ENCODE results near the gene P4HA3. TPM values are rescaled to one million over a fixed set of nuclear protein-coding genes. Genes with fewer than 3 reads are reported as not detected.

The P4HA3 gene
- total RNA-seq, 1 donor from 2014 or later: 0.34 TPM

- H3K4me3 Mint-ChIP-seq: no peak overlapping the region
- no peak overlapping the region for H3K27ac Mint-ChIP-seq
- peaks cover 7% of the 10 kb centered on the region for H3K36me3 Mint-ChIP-seq
- no peak for DNase-seq (ENCODE audit: extremely low spot score, unreplicated experiment)
- no peak for TF ChIP-seq CTCF (conservative IDR thresholded peaks at IDR 0.05)
- H3K9me3 Mint-ChIP-seq: no peaks in the 10 kb centered on the region
- H3K27me3 Mint-ChIP-seq: no peaks in the 10 kb centered on the region
- H3K4me1 Mint-ChIP-seq (ENCODE audit: unreplicated experiment): no peaks in the 10 kb centered on the region
These were observed 77.8 kb downstream of the P4HA3 start for GRCh38 chr11:74233683-74234082.

GRCh38 chr11:74232311-74232950, 79.0 kb downstream of the P4HA3 start:
- Mint-ChIP-seq H3K4me3 (no peak overlapping the region), H3K27me3 (no peaks in the 10 kb centered on the region), H3K4me1 (ENCODE audit: unreplicated experiment) (no peaks in the 10 kb centered on the region), H3K27ac (no peak overlapping the region), H3K36me3 (peaks cover 7% of the 10 kb centered on the region), H3K9me3 (no peaks in the 10 kb centered on the region)
- no peak for DNase-seq (ENCODE audit: extremely low spot score, unreplicated experiment)
- TF ChIP-seq CTCF (conservative IDR thresholded peaks at IDR 0.05): no peak

- DNase-seq (ENCODE audit: extremely low spot score, unreplicated experiment): no peak
- H3K27me3 Mint-ChIP-seq: no peaks in the 10 kb centered on the region
- no peaks in the 10 kb centered on the region for H3K4me1 Mint-ChIP-seq (ENCODE audit: unreplicated experiment)
- no peak overlapping the region for H3K4me3 Mint-ChIP-seq
- H3K9me3 Mint-ChIP-seq: peaks cover 4% of the 10 kb centered on the region
- no peak for TF ChIP-seq CTCF (conservative IDR thresholded peaks at IDR 0.05)
- peaks cover 18% of the 10 kb centered on the region for H3K36me3 Mint-ChIP-seq
- no peak overlapping the region for H3K27ac Mint-ChIP-seq
These were observed 84.5 kb downstream of the P4HA3 start for GRCh38 chr11:74226907-74227306.

GRCh38 chr11:74225565-74225964, 85.9 kb downstream of the P4HA3 start:
- DNase-seq (ENCODE audit: extremely low spot score, unreplicated experiment): no peak
- Mint-ChIP-seq H3K4me3 (no peak overlapping the region), H3K27ac (no peak overlapping the region), H3K4me1 (ENCODE audit: unreplicated experiment) (no peaks in the 10 kb centered on the region), H3K9me3 (peaks cover 5% of the 10 kb centered on the region), H3K36me3 (peaks cover 20% of the 10 kb centered on the region), H3K27me3 (no peaks in the 10 kb centered on the region)
- TF ChIP-seq CTCF (conservative IDR thresholded peaks at IDR 0.05): no peak

- H3K4me1 Mint-ChIP-seq (ENCODE audit: unreplicated experiment): no peaks in the 10 kb centered on the region
- H3K36me3 Mint-ChIP-seq: peaks cover 18% of the 10 kb centered on the region
- H3K9me3 Mint-ChIP-seq: peaks cover 5% of the 10 kb centered on the region
- no peaks in the 10 kb centered on the region for H3K27me3 Mint-ChIP-seq
- DNase-seq (ENCODE audit: extremely low spot score, unreplicated experiment): no peak
- no peak for TF ChIP-seq CTCF (conservative IDR thresholded peaks at IDR 0.05)
- no peak overlapping the region for H3K27ac Mint-ChIP-seq
- no peak overlapping the region for H3K4me3 Mint-ChIP-seq
These were observed 89.6 kb downstream of the P4HA3 start for GRCh38 chr11:74221816-74222215.

GRCh38 chr11:74220376-74220775, 91.1 kb downstream of the P4HA3 start:
- Mint-ChIP-seq H3K27me3 (no peaks in the 10 kb centered on the region), H3K27ac (no peak overlapping the region), H3K9me3 (peaks cover 5% of the 10 kb centered on the region), H3K4me3 (no peak overlapping the region), H3K36me3 (peaks cover 26% of the 10 kb centered on the region), H3K4me1 (ENCODE audit: unreplicated experiment) (no peaks in the 10 kb centered on the region)
- no peak for TF ChIP-seq CTCF (conservative IDR thresholded peaks at IDR 0.05)
- no peak for DNase-seq (ENCODE audit: extremely low spot score, unreplicated experiment)

Data from type B pancreatic cell (in vitro differentiated cells).